HG03354 (cell line): ENCODE data around the gene CCDC141.
"Not testable (repeated sequence)": the region's sequence is repeated elsewhere in the genome, so short reads cannot be mapped to it uniquely, and the experiment has no call there.

Source experiments
- ATAC-seq: cut with Tn5 transposase; IDR thresholded peaks from one replicate; pipeline ENCODE4 v1.9.1; 2021; ENCODE audit warnings: mild to moderate bottlenecking; ENCODE audit not compliant: unreplicated experiment, poor library complexity, severe bottlenecking

Gene CCDC141

DNA sequence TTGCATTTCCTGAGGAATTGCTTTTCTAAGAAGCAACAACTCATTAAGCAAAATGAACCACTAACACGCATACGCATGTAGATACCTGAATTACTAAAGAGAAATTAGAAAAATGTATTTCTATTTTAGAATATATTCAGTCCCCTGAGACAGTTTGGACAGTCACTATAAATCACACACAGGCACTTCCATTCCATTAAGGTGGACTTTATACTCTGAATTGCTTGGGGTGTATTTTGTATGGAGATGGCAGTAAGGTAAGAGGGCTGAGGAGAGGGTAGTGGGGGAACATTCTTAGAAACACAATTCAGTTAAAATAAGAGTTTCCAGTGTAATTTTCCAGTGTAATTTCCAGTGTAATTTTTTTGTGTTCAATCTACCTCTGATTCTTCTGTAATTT lies 1.8 kb downstream of the CCDC141 start:
- no peak for ATAC-seq

DNA sequence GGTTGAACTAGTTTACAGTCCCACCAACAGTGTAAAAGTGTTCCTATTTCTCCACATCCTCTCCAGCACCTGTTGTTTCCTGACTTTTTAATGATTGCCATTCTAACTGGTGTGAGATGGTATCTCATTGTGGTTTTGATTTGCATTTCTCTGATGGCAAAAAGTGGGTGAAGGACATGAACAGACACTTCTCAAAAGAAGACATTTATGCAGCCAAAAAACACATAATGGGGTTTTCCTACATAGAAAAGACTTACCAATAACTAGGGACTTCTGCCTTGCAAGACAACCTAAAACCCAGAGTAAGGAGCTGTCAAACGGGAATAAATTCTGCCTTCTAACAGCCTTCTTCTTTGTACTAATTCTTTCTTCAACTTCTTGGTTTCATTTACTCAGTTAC lies 4.3 kb downstream of the CCDC141 start:
- ATAC-seq = not testable (repeated sequence)

DNA sequence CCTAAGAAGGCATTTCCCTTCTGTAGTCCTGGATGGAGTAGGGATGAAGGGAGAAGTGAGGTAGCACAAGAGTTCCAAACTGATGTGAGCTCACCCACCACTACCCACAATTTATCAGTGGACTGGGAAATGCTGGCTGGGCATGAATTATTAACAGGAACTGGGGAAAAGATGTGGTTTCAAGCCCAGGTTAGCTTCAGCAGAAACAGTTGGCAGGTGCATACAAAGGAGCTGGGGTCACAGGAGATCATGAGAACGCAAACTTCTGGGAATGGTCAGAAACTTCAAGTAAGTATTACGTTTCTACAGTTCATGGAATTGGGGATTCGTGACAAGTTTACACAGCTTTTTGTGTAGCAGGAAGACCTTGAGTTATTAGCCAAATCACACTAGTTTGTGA lies 5.4 kb downstream of the CCDC141 start:
- ATAC-seq = no peak

- ATAC-seq = peak; percentile 66
Measured at GRCh38 chr2:179037807-179038206, 12.1 kb downstream of the CCDC141 start.

- no peak for ATAC-seq
Measured at GRCh38 chr2:179036353-179036905, 13.5 kb downstream of the CCDC141 start.

- peak; percentile 97 for ATAC-seq
Measured at GRCh38 chr2:179031731-179032408, 18.1 kb downstream of the CCDC141 start.

- no peak for ATAC-seq
Measured at GRCh38 chr2:179024445-179024844, 25.5 kb downstream of the CCDC141 start.

DNA sequence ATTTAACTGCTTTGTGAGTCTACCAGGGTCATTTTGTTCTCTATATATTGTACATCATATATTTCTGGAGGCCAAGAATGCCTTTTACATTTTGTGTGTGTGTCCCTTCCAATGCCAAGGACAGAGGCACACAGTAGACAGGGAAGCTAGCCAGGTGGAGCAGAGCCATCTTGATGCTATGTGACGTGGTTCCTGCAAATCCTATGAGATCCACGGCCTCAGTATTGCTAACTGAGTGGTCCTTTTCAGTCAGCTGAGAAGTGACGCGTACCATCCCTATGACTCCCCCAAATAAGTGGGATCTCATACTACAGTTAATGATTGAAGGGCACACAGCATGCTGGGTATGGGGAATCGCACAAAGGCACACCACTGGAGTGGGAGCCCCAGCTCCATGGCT lies 27.3 kb downstream of the CCDC141 start:
- ATAC-seq = no peak

DNA sequence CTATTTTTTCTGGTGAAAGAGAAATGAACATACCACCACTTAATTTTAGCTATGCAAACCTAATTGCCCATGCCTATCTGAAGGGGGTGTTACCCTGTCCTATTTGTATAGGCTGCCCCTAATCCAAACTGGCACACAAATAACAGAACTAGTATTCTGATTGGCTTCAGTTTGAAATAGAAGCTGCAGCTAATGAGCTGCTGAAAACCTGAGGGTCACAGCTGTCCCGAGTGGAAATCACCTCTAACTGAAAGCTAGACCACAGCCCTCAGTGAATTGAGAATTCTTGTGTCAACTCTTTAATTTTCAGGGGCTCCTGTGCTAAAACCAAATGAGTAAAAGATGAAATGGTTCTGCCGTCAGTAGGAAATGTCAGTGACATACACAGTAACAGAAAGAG lies 28.7 kb downstream of the CCDC141 start:
- ATAC-seq = peak; percentile 78

- ATAC-seq = peak; percentile 82
Measured at GRCh38 chr2:179020156-179020750, 29.7 kb downstream of the CCDC141 start.

DNA sequence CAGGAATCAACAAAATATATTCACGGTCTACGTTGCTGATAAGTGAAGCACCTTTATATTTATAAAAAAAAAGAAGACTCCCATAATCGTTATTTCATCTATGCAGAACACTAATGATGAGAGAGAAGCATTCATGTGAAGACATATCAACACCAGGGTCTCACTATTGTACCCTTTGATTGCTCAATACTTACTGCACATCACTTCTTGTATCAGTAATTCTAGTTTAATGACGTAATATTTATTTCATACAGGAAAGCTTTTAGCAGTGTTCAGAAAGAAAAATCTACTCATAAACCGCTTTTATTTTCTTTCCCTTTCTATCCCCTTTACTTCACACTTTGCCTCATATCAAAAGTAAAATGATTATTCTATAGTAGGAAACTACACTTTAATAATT lies 30.7 kb downstream of the CCDC141 start:
- no peak for ATAC-seq

DNA sequence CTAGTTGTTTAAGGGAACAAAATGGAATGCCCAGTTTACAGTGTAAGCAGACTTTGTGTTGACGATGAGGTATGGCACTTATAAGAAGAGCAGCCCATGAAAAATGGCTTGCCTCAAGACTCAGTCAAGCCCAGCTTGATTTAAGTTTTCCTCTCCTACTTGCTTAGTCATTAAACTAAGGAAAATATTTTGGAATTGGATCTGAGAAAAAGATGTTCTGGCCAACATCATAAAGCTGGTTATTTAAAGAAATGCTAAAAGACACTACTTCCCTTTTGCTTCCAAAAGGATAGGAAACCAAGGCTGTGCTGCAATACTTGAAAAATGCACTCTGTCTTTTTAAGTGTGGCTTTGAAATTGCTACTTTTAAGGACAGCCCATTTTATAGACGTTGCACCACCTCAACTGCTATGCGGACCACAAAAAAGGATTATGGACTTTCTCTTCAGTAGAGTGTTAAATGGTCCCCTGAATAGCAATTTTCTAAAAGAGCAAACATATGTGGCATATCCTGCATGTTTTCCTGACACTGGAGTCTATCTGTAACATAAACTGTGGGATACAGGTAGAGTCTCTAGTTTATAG lies 32.1 kb downstream of the CCDC141 start:
- no peak for ATAC-seq

GRCh38 chr2:179014189-179014588 lies 35.7 kb downstream of the CCDC141 start:
- ATAC-seq = not testable (repeated sequence)

DNA sequence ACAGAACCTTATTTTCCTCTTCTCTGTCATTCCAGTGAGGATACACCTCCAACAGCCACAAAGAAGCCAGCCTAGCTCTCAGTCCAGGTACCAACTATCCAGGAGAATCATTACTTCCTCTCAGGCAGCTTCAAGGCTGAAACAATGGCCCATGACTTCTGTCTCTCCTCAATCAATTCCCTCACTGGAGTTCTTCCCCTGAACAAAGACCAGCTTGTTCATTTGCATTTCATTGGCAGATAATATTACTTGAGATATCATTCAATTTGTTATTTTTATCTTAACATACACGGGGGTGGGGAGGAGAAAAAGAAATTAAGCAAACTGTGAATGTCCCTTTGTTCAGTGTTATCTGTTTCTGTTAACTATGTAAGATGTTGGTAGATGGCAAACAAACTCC lies 44.0 kb downstream of the CCDC141 start:
- no peak for ATAC-seq

DNA sequence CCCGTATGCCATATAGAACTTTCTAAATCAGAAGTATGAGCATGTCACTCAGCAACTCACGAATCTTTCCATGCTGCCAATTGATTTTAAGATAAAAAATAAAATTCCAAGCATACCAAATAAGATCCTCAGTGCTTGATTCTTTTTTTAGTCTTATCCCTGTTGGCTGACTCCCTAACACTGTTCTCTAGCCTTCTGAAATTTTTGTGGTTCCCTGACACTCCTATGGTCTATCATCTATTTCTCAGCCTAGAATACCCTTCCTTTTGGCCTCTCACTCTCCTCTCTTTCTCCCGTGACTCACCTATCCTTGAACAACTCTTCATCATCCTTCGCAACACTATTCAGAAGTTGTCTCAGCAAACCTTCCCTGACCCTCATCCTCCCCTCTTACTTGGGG lies 50.5 kb downstream of the CCDC141 start:
- no peak for ATAC-seq

DNA sequence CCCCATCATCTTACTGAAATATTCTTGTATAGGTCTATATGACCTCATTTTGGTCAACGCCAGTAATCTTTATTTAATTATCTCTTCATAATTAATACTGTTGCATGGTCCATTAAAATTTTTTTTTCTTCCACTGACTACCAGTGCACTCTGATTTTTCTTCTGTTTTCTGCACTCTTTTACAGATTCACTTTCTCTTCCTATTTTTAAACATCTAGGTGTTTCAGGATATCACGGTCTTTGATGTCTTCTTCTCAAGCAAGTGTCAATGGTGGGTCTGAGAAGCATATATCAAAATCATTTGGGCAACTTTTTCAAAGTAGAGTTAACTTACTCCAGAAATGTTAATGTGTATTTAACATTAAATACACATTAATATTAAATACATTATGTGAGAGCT lies 51.4 kb downstream of the CCDC141 start:
- no peak for ATAC-seq

- ATAC-seq = no peak
Measured at GRCh38 chr2:178997477-178997876, 52.5 kb downstream of the CCDC141 start.

DNA sequence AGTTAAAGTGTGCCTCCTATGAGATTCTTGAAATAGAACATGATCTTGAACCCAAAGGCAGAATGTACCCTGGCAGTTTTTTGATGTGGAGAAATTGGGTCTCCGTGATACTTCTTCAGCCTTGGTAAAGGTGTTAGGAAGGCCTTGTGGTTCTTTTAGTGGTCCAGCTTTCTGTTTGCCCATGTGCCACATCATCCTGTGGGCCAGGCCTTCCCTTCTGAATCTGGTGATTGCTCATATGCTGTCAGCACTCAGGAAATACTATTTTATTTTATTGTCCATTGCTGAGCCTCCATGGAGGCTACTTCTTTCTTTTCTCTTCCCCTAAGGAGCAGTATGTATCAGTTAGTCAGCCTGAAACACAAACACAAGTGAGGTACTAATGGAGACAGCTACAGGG lies 52.9 kb downstream of the CCDC141 start:
- no peak for ATAC-seq

DNA sequence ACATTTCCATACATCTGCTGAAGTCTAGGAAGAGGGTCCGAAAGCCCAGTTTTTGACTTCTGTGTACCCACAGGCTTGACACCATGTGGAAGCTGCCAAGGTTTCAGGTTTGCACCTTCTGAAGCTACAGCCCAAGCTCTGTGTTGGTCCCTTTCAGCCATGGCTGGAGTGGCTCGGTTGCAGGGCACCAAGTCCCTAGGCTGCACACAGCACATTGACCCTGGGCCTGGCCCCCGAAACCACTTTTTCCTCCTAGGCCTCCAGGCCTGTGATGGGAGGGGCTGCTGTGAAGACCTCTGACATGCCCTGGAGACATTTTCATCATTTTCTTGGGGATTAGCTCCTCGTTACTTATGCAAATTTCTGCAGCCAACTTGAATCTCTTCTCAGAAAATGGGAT lies 55.7 kb downstream of the CCDC141 start:
- ATAC-seq = no peak

DNA sequence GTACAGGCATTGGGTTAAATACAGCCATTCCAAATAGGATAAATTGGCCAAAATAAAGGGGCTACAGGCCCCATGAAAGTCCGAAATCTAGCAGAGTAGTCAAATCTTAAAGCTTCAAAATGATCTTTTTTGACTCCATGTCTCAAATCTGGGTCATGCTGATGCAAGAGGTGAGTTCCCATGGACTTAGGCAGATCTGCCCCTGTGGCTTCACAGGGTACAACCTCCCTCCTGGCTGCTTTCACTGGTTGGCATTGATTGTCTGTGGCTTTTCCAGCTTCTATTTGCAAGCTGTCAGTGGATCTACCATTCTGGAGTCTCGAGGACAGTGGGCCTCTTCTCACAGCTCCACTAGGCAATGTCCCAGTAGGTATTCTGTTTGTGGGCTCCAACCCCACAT lies 56.1 kb downstream of the CCDC141 start:
- no peak for ATAC-seq

DNA sequence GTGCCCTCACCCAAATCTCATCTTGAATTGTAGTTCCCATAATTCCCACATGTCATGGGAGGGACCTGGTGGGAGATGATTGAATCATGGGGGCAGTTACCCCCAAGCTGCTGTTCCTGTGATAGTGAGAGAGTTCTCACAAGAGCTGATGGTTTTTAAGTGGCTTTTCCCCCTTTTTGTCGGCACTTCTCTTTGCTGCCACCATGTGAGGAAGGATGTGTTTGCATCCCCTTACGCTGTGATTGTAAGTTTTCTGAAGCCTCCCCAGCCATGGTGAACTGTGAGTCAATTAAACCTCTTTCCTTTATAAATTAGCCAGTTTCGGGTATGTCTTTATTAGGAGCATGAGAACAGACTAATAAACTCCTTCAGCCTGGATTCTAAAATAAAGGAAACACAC lies 57.2 kb downstream of the CCDC141 start:
- ATAC-seq = not testable (repeated sequence)
